Tibial nerve (tissue), 4 donors: ENCODE data around the gene CIITA. TPM values are rescaled to one million over a fixed set of nuclear protein-coding genes. Genes with fewer than 3 reads are reported as not detected.
"Not testable (repeated sequence)": the region's sequence is repeated elsewhere in the genome, so short reads cannot be mapped to it uniquely, and the experiment has no call there.

Source experiments
- DNase-seq, 2 donors: peaks; one replicate each; pipeline ENCODE4 v3.0.0-alpha.2; 2019; ENCODE audit warnings: low spot score in 2 of 2
- H3K27ac ChIP-seq, 4 donors: fragments of 200-600 bp; sonication (generic) in 3 of 4; one replicate each; pipeline ENCODE4 v1.5.1; 2017 to 2019; ENCODE audit warnings: mild to moderate bottlenecking in 1 of 4
- H3K27me3 ChIP-seq, 2 donors: fragments of 200-600 bp; sonication (generic) in 1 of 2; one replicate each; pipeline versions ENCODE4 v1.5.1 to v1.6.0; 2017 to 2019
- H3K36me3 ChIP-seq, 3 donors: fragments of 200-600 bp; sonication (generic); one replicate each; pipeline ENCODE4 v1.5.1; 2018 to 2019
- H3K4me1 ChIP-seq, 4 donors: fragments of 200-600 bp; sonication (generic) in 3 of 4; one replicate each; pipeline ENCODE4 v1.5.1; 2017 to 2019
- H3K4me3 ChIP-seq, 4 donors: fragments of 200-600 bp; sonication (generic) in 3 of 4; one replicate each; pipeline ENCODE4 v1.5.1; 2017 to 2019; ENCODE audit warnings: mild to moderate bottlenecking in 1 of 4, moderate library complexity in 1 of 4
- H3K9me3 ChIP-seq, 4 donors: fragments of 200-600 bp; sonication (generic) in 3 of 4; one replicate each; pipeline ENCODE4 v1.5.1; 2017 to 2019
- CTCF ChIP-seq, 5 experiments: fragments of 200-600 bp in 3 of 5; fragments of 450-650 bp in 2 of 5; sonication (generic) in 3 of 5; IDR thresholded peaks; one replicate each; pipeline ENCODE4 v1.5.1; 2016 to 2019; ENCODE audit warnings: antibody characterized with exemption in 5 of 5, mild to moderate bottlenecking in 3 of 5, moderate library complexity in 2 of 5
- EP300 ChIP-seq, 2 donors: sonication (generic); formaldehyde crosslinking; IDR thresholded peaks; one replicate each; pipeline ENCODE4 v1.6.1; 2017; ENCODE audit warnings: antibody characterized with exemption in 2 of 2, mild to moderate bottlenecking in 1 of 2
- POLR2A ChIP-seq, 2 donors: fragments of 450-650 bp; IDR thresholded peaks; one replicate each; pipeline ENCODE4 v1.6.1; 2017; ENCODE audit warnings: antibody characterized with exemption in 2 of 2, mild to moderate bottlenecking in 2 of 2, moderate library complexity in 2 of 2
- WGBS, 2 donors: methylation state at CpG; one replicate each; pipeline ENCODE4 v1.1.5; 2018; 5-methylcytosine and 5-hydroxymethylcytosine counted together
- total RNA-seq, 4 donors: library from RNA; depleted of rRNA; stranded (reverse); fragments of >200 nt; gene quantifications; one replicate each; pipeline ENCODE4 v1.1.0, GENCODE V29; 2016

CIITA gene
- total RNA-seq, 4 donors from 2014 or later, result 7.5 to 38.7 (median 17.8) TPM

GRCh38 chr16:10926094-10926493 lies 49.1 kb downstream of the CIITA start:
- no peaks in the 10 kb centered on the region for H3K27me3 ChIP-seq
- H3K4me3 ChIP-seq, result no peak overlapping the region
- H3K9me3 ChIP-seq, result no peaks in the 10 kb centered on the region
- TF ChIP-seq CTCF (IDR thresholded peaks at IDR 0.05), result no peak
- TF ChIP-seq EP300 (IDR thresholded peaks at IDR 0.05), result no peak
- no peak for TF ChIP-seq POLR2A (IDR thresholded peaks at IDR 0.05)
- H3K27ac ChIP-seq, result no peak overlapping the region
- 52 to 100% methylated on average over 1 to 4 of the region's 4 CpGs for WGBS, 2 donors
- H3K36me3 ChIP-seq, result peaks cover 0 to 74% (median 4%) of the 10 kb centered on the region in 3 donors
- peaks cover 0 to 42% (median 14%) of the 10 kb centered on the region in 4 donors for H3K4me1 ChIP-seq
- no peak for DNase-seq

GRCh38 chr16:10926867-10927266 lies 49.9 kb downstream of the CIITA start:
- WGBS, 2 donors, result 91 to 94% methylated on average over 5 of the region's 5 CpGs
- Histone ChIP-seq H3K9me3 (no peaks in the 10 kb centered on the region), H3K27me3 (no peaks in the 10 kb centered on the region), H3K4me1 (peaks cover 0 to 35% (median 11%) of the 10 kb centered on the region in 4 donors), H3K4me3 (no peak overlapping the region), H3K27ac (no peak overlapping the region), H3K36me3 (peaks cover 0 to 82% (median 4%) of the 10 kb centered on the region in 3 donors)
- TF ChIP-seq CTCF (IDR thresholded peaks at IDR 0.05) (no peak), EP300 (IDR thresholded peaks at IDR 0.05) (no peak), POLR2A (IDR thresholded peaks at IDR 0.05) (no peak)
- DNase-seq, result no peak

- H3K27ac ChIP-seq, result no peak overlapping the region
- no peak for DNase-seq
- no peak for TF ChIP-seq EP300 (IDR thresholded peaks at IDR 0.05)
- TF ChIP-seq POLR2A (IDR thresholded peaks at IDR 0.05), result no peak
- TF ChIP-seq CTCF (IDR thresholded peaks at IDR 0.05), result no peak
- no peaks in the 10 kb centered on the region for H3K27me3 ChIP-seq
- H3K4me1 ChIP-seq, result peaks cover 0 to 27% (median 3%) of the 10 kb centered on the region in 4 donors
- H3K4me3 ChIP-seq, result no peak overlapping the region
- WGBS, 2 donors, result 92% methylated on average over 11 of the region's 11 CpGs
- H3K9me3 ChIP-seq, result no peaks in the 10 kb centered on the region
- H3K36me3 ChIP-seq, result peaks cover 0 to 88% (median 4%) of the 10 kb centered on the region in 3 donors
Measured at GRCh38 chr16:10927497-10928112, 50.6 kb downstream of the CIITA start.

GRCh38 chr16:10929097-10929496 lies 52.1 kb downstream of the CIITA start:
- H3K4me3 ChIP-seq, H3K27me3 ChIP-seq, H3K9me3 ChIP-seq, DNase-seq, H3K27ac ChIP-seq: not testable (repeated sequence)
- Histone ChIP-seq H3K36me3 (peaks cover 0 to 97% (median 4%) of the 10 kb centered on the region in 3 donors), H3K4me1 (peaks cover 0 to 21% (median 0%) of the 10 kb centered on the region in 4 donors)
- WGBS, 2 donors, result 84 to 90% methylated on average over 12 of the region's 12 CpGs

GRCh38 chr16:10929853-10930754 lies 53.1 kb downstream of the CIITA start:
- TF ChIP-seq POLR2A (IDR thresholded peaks at IDR 0.05), result no peak
- no peak for TF ChIP-seq EP300 (IDR thresholded peaks at IDR 0.05)
- no peak for TF ChIP-seq CTCF (IDR thresholded peaks at IDR 0.05)
- no peak for DNase-seq
- peaks cover 0 to 93% (median 4%) of the 10 kb centered on the region in 3 donors for H3K36me3 ChIP-seq
- no peak overlapping the region for H3K4me3 ChIP-seq
- no peaks in the 10 kb centered on the region for H3K27me3 ChIP-seq
- H3K9me3 ChIP-seq, result no peaks in the 10 kb centered on the region
- 74 to 79% methylated on average over 14 to 15 of the region's 15 CpGs for WGBS, 2 donors
- H3K27ac ChIP-seq, result peak overlapping the region in 1 of 4 donors; percentile 28
- H3K4me1 ChIP-seq, result peaks cover 0 to 27% (median 0%) of the 10 kb centered on the region in 4 donors
